Stimulated activated CD4-positive, alpha-beta T cell treated with anti-CD3 and anti-CD28 coated beads, Interleukin-4, amount 100 ng/mL, for 24 hours (primary cell): Measurements from ENCODE around the gene STAT4.

ENCODE experiments used
- DNase-seq: peaks from one replicate; pipeline ENCODE4 v3.0.0-alpha.2; 2020

STAT4 gene

DNA sequence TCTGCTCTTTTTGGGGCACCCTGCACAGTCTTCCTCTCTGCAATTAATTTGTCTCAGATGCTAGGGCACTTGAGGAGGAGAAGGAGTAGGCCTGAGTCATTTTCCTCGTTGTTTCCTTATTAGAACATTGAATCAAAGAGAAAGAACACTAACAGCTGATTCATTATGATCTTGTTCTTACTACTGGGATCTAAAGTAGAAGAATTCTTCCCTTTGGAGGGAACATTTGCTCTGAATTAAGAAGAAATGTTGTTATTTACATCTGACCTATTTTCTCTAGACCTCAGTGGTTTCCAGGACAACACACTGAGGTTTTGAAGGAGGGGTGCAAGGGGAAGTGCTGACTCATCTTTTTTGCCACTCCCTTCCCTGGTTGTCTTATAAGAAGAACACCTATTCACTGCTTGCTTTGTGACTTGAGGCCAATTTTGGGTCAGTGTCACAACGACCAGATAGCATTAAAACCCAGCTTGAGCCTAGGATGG is 112.5 kb downstream of the STAT4 start:
- DNase-seq: peak; percentile 47

- no peak for DNase-seq
Observed at GRCh38 chr2:191037351-191037750, 113.4 kb downstream of the STAT4 start.

- no peak for DNase-seq
Observed at GRCh38 chr2:191036363-191036762, 114.4 kb downstream of the STAT4 start.

GRCh38 chr2:191032588-191033429 is 118.0 kb downstream of the STAT4 start:
- no peak for DNase-seq

DNA sequence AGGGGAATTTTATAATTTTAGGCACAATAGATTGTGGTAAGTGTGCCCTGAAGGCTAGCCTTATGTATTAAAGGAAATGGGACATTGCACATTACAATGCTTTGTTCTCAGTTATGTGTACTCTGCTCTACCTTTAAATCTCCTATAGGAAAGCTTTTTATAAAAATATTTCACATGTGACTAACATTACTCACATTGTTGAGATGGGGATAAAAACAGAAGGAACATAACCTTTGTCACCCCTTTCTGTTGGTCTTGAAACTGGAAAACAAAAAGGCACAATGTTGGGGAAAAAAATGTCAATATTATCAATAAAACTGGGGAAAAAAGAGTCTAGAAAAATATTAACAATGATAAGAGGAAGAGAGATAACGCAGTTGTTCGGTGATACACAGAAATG is 119.5 kb downstream of the STAT4 start:
- DNase-seq: no peak

- peak; percentile 55 for DNase-seq
Observed at GRCh38 chr2:191030521-191031154, 120.2 kb downstream of the STAT4 start.

- DNase-seq: no peak
Observed at GRCh38 chr2:191029280-191029950, 121.4 kb downstream of the STAT4 start.

DNA sequence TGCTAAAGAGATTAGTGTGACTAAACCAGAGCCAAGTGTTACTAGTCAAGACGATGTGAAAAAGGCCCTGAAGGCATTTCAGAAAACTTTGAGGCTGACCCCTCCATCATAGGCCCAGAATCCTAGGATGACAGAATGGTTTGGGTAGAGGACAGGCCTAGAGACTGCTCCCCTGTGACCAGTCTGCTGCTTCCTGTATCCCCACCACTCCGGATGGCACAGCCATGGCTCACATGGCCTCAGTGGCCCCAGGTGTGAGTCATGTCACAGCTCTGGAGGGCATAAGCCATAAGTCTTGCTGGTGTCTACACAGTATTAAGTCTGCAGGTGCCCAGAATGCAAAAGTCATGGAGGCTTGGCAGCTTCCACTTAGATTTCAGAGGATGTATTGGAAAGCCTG is 124.4 kb downstream of the STAT4 start:
- DNase-seq: no peak

GRCh38 chr2:191025135-191025534 is 125.7 kb downstream of the STAT4 start:
- DNase-seq: no peak

- DNase-seq: no peak
Observed at GRCh38 chr2:191023235-191023679, 127.5 kb downstream of the STAT4 start.

DNA sequence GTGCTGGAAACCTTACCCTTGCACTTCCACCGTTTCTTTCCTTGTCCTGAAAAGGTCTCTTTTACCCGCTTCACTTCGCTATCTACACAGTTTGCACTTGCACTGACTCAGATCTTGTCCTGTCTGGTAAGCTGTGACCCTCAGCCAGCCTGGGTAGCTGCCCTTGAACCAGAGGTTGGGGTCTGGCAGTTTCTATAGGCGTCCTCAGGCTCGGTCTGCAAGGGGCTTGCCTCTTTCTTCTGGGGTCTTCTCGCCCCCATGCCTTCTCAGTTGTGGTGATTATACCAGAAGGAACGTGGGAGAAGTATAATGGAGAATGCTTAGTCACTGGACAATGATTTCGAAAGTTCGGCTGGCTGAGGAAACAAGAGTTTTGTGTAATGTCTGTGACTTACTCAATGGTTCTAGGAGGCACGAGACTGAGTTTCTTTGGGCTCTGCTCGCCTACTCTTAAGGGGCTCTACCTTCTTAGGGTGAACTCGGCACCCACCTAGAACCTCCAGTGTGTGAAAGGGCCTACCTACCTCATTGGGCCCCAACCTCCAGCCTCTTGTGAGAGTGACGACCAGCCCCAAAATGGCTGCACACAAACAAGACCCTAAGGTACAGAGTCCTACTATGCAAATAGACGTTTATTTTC is 129.9 kb downstream of the STAT4 start:
- peak; percentile 69 for DNase-seq

GRCh38 chr2:191020221-191020741 is 130.5 kb downstream of the STAT4 start:
- peak; percentile 92 for DNase-seq

DNA sequence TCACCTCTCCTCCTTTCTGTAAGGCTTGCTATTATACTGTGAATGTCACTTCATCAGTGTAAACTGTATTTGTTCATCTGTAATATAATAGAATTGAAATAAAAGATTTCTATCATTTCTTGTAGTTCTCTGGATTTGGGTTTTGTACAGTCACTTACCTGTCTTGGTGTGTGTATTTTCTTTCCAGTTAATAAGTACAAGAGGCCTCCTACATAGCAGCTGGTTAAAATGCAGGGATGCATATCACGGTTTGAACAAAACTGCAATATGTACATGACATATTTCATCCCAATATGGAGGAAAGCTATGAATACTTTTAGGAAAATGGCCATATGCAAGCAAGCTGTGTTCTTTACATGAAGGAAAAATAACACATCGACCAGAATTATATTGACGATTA is 131.4 kb downstream of the STAT4 start:
- no peak for DNase-seq

- DNase-seq: no peak
Observed at GRCh38 chr2:191018643-191019119, 132.1 kb downstream of the STAT4 start.

- no peak for DNase-seq
Observed at GRCh38 chr2:191018048-191018447, 132.7 kb downstream of the STAT4 start.

- no peak for DNase-seq
Observed at GRCh38 chr2:191015831-191016230, 135.0 kb downstream of the STAT4 start.

GRCh38 chr2:191015239-191015638 is 135.6 kb downstream of the STAT4 start:
- no peak for DNase-seq

DNA sequence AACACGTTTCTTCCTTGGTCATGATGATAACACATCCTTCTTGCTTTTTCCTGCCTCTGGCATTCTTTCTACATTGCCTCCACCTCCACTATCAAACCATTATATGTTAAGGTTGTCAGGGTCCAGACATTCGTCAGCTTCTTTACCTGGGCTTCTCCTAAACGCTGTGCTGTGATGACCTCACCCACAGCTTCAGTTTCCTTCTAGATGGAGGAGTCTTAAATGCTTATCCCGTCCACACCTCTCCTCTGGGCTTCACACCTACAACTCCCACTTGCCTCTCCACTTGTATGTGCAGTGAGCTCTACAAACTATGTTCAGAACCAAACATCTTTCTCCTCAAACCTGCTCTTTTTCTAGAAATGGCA is 136.2 kb downstream of the STAT4 start:
- no peak for DNase-seq

DNA sequence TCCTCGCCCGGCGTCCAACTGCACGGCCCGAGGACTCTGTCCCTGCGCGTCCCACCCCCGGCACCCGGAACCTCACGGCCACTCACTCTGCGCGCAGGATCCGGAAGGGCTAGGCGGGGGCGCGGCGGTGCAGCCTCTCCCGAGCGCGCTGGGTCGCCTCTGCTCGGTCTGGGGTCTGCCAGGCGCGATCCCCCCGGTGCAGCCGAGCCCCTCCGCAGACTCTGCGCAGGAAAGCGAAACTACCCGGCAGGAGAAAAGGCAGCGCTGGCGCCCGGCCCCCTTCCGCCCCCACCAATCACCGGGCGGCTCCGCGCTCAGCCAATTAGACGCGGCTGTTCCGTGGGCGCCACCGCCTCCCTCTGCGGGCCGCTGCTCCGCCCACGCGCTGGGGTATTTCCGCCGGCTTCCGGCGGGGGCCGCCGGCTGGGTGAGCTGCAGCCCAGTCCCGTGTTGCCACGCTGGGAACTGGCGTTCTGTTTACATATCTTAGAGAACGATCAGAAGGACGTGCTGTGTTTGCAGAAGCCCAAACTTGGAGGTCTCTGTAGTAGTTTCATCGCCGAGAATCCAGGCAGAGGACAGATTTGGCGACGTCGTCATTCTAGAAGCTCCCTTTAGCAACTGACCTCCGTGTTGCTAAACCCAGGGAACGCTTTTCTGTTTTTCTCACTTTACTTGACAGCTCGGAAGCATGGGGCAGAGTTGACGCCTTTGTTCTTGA is 136.7 kb downstream of the STAT4 start, which contains the start of gene STAT1:
Gene STAT1, minus strand, starts transcription at position 240 of the 721 bp plus-strand sequence. CDS start 4,168 bp downstream, outside the sequence.
- DNase-seq: peak; percentile 95

DNA sequence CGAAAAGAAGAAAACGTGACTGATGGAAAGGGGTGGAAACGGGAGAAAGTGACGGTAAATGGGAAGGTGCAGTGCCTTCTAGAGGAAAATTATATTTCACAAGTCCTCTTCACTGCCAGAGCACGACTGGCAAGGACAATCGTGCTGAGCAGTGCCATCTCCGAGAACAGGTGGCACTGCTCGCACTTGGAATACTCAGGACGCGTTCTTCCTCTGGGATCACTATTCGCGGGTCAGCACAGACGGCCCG is 137.2 kb downstream of the STAT4 start:
- DNase-seq: no peak

DNA sequence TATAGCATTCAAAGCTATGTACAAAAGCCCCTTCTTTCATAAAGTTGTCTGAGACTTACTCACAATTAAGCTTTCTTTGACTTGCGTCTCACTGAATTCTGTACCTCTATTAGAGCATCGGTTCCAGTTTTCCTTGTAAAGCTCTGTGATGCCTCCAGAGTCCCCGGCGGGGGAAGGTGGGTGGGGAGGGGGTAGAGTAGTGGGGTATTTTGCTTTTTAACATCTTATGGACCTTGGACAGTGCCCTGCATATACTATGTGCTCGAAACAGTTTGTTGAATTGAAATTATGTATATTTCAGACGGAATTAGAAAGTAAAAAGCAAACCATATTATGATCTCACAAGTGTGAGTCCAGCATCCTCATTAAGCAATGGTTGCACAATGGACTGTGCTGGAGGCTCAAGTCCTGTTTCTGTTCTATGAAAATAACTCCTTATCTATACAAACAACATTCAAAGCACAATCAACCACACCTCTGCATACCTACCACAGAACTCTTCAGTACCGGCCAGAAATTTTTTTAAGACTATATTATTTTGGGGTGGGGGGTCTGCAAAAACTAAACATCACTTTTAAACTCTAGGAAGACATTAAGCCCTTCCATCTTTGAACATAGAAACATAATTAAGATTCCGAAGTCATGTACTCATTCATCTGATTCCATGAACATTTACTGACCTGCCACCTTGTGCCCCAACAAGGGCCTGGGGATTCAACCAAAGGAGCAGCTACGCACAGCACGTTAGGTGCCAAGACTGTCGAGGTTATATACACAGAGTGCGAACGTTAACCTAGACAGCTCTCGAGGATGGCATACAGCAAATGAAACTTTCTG is 137.7 kb downstream of the STAT4 start:
- no peak for DNase-seq
